HG03378 (cell line): ENCODE data around the gene CNKSR2.

Source experiments
- ATAC-seq: cut with Tn5 transposase; IDR thresholded peaks from one replicate; pipeline ENCODE4 v1.9.1; 2021; ENCODE audit warnings: mild to moderate bottlenecking, moderate library complexity; ENCODE audit not compliant: unreplicated experiment

The CNKSR2 gene

GRCh38 chrX:21662761-21663160 is 288.5 kb downstream of the CNKSR2 start:
- no peak for ATAC-seq

- ATAC-seq: no peak
Measured at GRCh38 chrX:21666252-21666651, 292.0 kb downstream of the CNKSR2 start.

- no peak for ATAC-seq
Measured at GRCh38 chrX:21666679-21667078, 292.5 kb downstream of the CNKSR2 start.

- no peak for ATAC-seq
Measured at GRCh38 chrX:21674430-21675186, 300.4 kb downstream of the CNKSR2 start.

- no peak for ATAC-seq
Measured at GRCh38 chrX:21675931-21676330, 301.7 kb downstream of the CNKSR2 start.

- ATAC-seq: no peak
Measured at GRCh38 chrX:21678048-21678612, 303.9 kb downstream of the CNKSR2 start.

- no peak for ATAC-seq
Measured at GRCh38 chrX:21683941-21684340, 309.7 kb downstream of the CNKSR2 start.

GRCh38 chrX:21691512-21692018 is 317.3 kb downstream of the CNKSR2 start:
- ATAC-seq: no peak

- ATAC-seq: no peak
Measured at GRCh38 chrX:21698272-21698671, 324.1 kb downstream of the CNKSR2 start.

- no peak for ATAC-seq
Measured at GRCh38 chrX:21699136-21699535, 324.9 kb downstream of the CNKSR2 start.

- no peak for ATAC-seq
Measured at GRCh38 chrX:21700275-21700674, 326.1 kb downstream of the CNKSR2 start.

GRCh38 chrX:21700967-21701366 is 326.7 kb downstream of the CNKSR2 start:
- ATAC-seq: no peak

- ATAC-seq: no peak
Measured at GRCh38 chrX:21702725-21703124, 328.5 kb downstream of the CNKSR2 start.
